Measurements from ENCODE around the gene LTBP1.

- TF ChIP-seq CTCF (IDR thresholded peaks at IDR 0.05) (no peak), POLR2A (IDR thresholded peaks at IDR 0.05) (no peak)
Measured at GRCh38 chr2:33023728-33024500, 77.2 kb downstream of the LTBP1 start.

Measured in adrenal gland (tissue), 5 donors.